A673 (cell line): ENCODE results near the gene CABP4.

ENCODE experiments used
- CTCF ChIP-seq: fragments of 300-800, 200-600 bp; sonication (generic); conservative IDR thresholded peaks from 2 replicates; pipeline ENCODE4 v1.5.1; 2017; ENCODE audit warnings: low read depth, mild to moderate bottlenecking, antibody characterized with exemption, low read length, moderate library complexity, mixed read lengths
- EZH2 ChIP-seq: fragments of 200-600 bp; sonication (generic); IDR thresholded peaks from 2 replicates; pipeline ENCODE4 v1.6.1; 2017; ENCODE audit warnings: borderline replicate concordance, low read depth, mild to moderate bottlenecking, mixed read lengths, antibody characterized with exemption, low read length; ENCODE audit not compliant: poor library complexity, severe bottlenecking

GRCh38 chr11:67453816-67454732 is 1.1 kb upstream of the CABP4 start:
- TF ChIP-seq CTCF, result no peak
- no peak for TF ChIP-seq EZH2
